HG03521 (cell line): Measurements from ENCODE around the gene LARGE1.

Experiments
- ATAC-seq: cut with Tn5 transposase; IDR thresholded peaks from one replicate; pipeline ENCODE4 v1.9.1; 2021; ENCODE audit warnings: mild to moderate bottlenecking, moderate library complexity; ENCODE audit not compliant: unreplicated experiment

LARGE1 gene

DNA sequence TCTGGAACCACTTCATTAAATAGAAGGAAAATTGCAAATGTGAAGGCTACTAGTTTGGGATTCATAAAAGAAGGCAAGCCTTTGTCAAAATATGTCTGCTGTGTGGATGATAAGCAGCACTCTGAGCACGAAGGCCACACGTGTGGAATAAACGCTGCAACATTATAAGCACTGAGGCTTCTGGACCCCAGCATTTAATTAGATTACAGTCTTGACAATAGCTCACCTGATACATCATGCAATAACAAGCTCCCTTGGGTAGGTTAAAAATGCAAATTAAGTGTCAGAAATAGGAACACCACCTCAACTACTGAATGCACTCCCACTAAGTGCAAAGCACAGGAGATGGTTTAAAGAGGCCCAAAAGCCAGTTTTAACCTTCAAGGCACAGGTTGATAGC, 179.3 kb downstream of the LARGE1 start:
- ATAC-seq, result no peak

- ATAC-seq, result no peak
Observed at GRCh38 chr22:33739516-33739915, 180.8 kb downstream of the LARGE1 start.

- ATAC-seq, result no peak
Observed at GRCh38 chr22:33737662-33738061, 182.6 kb downstream of the LARGE1 start.

DNA sequence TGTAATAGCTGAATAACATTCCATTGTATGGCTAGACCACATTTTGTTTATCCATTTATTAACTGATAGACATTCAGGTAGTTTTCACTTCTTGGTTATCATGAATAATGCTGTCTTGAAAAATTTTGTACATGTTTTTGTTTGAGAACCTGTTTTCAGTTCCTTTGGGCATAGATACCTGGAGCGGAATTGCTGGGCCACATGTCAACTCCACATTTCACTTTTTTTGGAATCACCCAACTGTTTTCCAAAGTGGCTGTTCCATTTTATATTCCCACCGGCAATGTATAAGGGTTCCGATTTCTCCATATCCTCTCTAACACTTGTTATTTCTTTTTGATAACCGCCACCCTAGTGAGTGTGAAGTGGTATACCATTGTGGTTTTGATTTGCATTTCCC, 184.3 kb downstream of the LARGE1 start:
- ATAC-seq, result no peak

- ATAC-seq, result no peak
Observed at GRCh38 chr22:33728847-33729246, 191.4 kb downstream of the LARGE1 start.

DNA sequence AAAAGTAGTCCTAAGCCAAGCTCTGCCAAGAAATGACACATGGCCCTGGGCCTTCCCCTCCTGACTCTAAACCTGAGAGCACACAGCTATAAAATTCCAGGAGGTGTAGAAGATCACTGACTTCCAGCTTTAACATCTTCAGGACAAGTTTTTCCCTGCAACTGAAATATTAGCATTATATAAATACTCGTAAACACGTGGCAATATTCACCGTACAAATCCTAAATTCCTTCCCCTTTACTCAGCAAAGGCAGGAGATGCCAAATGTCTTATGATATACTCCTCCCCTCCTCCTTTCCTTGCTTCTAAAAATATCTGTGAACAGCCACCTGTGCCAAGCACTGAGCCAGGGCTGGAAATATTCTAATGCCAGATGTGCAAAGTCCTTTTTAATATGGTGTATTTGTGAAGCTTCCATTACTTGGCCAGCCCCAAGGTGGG, 194.0 kb downstream of the LARGE1 start:
- ATAC-seq, result no peak

GRCh38 chr22:33723915-33724314, 196.4 kb downstream of the LARGE1 start:
- ATAC-seq, result no peak

- no peak for ATAC-seq
Observed at GRCh38 chr22:33722816-33723215, 197.5 kb downstream of the LARGE1 start.

DNA sequence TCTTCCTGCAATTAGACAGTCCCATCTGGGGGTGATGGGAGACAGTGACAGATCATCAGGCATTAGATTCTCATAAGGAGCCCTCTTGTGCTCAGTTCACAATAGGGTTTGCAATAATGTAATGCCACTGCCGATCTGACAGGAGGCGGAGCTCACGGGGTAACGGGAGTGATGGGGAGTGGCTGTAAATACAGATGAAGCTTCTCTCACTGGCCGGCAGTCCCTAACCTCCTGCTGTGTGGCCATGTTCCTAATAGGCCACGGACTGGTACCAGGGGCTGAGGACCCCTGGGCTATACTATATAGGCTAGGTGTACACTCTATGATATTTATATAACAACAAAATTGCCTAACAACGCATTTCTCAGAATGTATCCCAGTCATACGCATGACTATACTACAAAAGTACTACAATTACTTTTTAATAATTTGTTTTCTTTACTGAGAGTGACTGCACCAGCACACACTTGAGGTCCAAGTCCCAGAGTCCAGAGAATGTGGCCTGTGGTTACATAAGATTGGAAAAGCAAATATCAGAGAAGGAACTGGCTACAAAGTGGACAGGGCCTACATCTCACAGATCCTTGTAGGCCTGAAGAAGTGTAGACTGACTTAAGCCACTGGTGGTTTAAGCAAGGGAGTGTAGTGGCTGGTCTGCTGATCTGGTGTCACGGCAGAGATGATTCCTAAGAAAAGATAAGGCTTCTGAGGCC, 200.0 kb downstream of the LARGE1 start:
- no peak for ATAC-seq

DNA sequence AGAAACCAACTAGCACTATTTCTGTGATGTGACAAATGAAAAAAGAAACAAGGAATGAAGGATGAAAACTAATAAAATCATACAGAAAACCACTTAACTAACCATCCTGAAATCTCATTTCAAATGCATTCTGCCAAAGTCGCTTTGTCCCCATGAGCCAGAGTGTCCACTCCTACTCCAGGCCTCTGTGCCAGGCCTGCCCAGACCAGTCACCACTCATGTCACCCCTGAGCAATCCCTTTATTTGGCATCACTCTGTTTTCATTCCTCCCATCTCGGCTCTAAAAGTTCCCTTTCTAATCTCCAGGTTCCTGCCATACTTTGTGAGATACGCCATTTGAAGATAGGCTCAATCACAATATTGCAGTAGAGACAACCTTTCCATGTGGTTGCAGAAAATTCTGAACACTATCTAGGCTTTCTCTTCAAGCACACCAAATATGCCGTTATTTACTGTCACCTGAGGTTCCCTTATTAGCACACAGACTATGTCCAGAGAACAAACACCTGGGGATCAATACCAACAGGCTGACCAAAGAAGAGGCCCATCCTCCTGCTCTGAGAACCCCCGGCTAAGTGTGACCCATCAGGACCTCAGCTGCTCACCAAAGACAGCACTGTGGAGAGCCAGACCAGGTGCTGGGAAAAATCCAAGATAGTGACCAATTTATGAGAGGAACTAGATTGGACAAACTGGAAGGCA, 202.4 kb downstream of the LARGE1 start:
- no peak for ATAC-seq

DNA sequence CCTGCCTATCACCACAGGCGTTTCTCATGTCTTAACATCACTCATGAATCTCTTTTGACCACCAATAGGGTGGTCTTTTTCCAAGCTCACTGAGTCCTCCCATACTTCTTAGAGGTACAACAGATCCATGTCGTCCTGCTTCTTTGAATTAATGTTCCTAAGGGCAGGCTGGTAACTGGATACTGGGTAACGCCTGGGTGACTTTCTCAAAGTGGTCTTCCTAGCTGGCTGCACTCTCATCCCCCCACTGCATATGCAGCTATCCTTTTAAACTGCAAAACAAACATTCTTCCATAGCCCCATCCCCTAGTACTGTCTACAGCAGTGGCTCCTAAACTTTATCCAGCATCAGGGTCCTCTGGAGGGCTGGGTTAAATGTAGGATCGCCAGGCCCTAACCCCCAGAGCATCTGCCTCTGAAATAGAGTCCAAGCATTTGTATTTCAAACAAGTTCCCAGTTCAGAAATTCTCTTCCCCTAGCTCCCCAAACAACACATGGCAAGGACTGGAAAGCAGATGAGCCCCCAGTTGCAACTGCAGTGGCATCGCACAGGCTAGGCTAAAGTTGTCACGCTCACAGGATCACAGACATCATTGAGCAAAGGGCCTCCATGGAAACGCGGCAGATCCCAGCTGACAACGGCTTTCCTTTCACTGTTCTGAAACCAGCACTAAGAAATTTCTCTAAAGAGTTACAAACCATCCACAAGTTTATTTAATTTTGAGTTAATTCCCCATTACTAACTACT, 204.9 kb downstream of the LARGE1 start:
- no peak for ATAC-seq

DNA sequence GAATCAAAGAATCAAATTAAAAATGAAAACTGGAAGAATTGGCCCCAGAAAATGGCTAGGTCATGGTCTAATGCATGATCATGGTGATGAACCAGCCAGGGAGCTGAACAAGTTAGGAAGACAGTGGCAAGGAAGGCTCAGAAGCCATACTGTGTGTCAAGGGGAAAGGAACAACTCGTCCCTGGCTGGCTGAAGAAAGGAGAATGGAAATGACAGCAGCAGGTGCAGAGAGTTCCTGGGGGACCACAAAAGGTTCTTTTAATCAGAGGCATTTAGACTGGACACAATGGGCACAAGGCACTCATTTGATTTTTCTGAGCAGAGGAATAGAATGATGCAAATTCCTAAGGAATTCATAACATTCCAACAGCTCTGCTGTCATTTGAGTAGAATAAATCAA, 209.9 kb downstream of the LARGE1 start:
- no peak for ATAC-seq

GRCh38 chr22:33707581-33707980, 212.7 kb downstream of the LARGE1 start:
- ATAC-seq, result no peak

DNA sequence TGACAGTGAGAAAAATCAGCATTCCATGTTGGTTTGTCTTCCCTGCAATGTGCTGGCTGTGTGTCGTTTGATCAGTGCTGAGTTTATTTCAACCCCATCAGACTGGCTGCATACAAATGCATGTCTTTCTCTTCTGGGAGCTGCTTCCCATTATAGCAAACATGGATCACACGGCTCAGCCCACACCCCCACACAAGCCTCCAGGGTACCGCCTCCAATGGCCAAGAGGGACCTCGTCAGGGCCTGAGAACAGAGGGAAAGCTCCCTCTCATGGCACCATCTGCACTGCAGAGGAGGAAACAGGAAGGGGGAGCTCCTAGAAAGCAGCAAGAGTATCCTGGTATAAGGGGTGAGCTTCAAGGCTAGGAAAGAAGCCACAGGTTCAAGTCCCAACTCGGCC, 214.2 kb downstream of the LARGE1 start:
- ATAC-seq, result no peak

GRCh38 chr22:33699176-33699575, 221.1 kb downstream of the LARGE1 start:
- no peak for ATAC-seq

- ATAC-seq, result no peak
Observed at GRCh38 chr22:33697640-33698039, 222.6 kb downstream of the LARGE1 start.

DNA sequence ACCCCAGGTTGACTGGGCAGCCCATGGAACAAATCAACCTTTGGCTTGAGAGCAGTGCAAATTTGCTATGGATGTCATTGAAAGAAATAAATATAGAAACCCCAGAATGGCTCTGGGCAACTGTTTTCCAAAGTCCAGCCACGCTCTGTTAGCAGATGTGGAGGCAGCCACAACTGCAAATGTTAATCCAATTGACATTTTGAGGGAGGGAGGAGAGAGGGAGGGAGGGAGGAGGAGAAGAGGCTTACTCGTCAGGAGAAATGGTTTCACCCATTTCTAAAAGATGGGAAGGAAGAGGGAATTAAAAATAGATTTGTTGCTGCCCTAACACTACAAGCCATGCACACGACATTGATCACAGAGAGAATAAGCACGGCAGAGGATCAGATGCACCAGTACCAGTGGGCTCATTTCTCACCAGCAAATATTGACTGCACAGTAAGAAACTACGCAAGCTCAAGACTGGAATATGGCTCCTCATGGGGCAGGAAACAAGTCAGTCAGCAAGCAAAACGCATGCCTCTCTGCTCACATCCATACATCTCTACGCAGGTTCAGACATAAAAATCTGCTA, 229.1 kb downstream of the LARGE1 start:
- no peak for ATAC-seq

GRCh38 chr22:33688903-33689302, 231.4 kb downstream of the LARGE1 start:
- no peak for ATAC-seq

- ATAC-seq, result no peak
Observed at GRCh38 chr22:33687464-33687863, 232.8 kb downstream of the LARGE1 start.

DNA sequence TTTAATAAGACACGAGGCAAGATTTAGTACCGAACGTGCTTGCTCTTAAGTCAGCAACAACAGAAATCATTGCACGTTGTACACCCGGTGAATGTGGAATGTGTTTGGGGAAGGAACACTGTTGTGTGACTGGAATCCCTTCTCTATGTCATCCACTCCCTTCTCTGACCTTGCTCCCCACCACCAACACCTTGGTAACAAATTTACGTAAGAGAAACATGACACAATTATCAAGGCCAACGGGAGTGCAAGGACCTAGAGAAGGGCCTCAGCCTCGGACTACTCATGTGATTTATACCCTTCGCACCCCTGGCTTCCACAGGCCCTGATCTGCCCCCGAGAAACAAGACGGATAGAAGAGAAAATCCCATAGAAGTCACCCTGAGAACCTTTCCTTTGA, 236.2 kb downstream of the LARGE1 start:
- no peak for ATAC-seq

DNA sequence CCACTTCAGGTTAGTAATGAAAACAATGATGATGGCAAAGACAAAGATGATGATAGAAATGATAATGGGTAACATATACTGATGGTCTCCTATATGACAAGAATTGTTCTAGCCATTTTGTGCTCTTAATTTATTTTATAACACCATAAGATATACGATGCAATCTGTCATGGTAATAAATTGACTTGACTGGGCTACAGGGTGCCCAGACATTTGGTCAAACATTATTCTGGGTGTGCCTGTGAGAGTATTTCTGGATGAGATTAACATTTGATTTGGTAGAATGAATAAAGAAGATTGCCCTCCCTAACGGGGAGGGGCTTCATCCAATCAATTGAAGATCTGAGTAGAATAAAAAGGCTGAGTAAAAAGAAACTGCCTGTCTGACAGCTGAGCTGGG, 237.3 kb downstream of the LARGE1 start:
- ATAC-seq, result no peak

DNA sequence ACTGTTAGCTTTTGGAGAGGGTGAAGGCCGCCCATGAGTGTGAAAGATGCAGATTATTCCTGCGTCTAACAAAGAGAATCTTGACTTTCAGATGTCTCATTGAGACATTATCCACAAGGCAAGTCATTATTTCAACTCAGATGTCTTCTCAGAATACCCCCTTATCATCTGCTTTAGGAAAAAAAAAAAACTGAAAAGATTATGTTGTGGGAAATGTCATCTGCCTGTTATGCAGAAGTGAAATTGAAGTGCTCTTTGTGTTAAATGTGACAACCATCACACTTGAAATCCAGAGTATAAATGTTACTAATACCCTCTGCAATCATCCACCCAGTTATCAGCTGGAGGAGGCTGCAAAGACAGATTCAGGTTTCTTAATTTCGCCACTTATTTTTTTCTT, 239.6 kb downstream of the LARGE1 start:
- no peak for ATAC-seq
